H4 (cell line): ENCODE results near the gene CHST15. TPM values are rescaled to one million over a fixed set of nuclear protein-coding genes. Genes with fewer than 3 reads are reported as not detected.
A peak's percentile ranks its signal among the peaks of the same experiment; 100 is the strongest.

Experiments used
- DNase-seq: peaks from one replicate; pipeline ENCODE4 v3.0.0-alpha.2; 2015; ENCODE audit warnings: low spot score
- total RNA-seq: library from RNA; depleted of rRNA; stranded (reverse); fragments of >200 nt; shearing (Covaris generic); gene quantifications from 2 replicates; pipeline ENCODE4 v1.2.3, GENCODE V29; 2014

The CHST15 gene
- total RNA-seq, 1 experiment from 2014 or later, result 4.0 TPM

DNA sequence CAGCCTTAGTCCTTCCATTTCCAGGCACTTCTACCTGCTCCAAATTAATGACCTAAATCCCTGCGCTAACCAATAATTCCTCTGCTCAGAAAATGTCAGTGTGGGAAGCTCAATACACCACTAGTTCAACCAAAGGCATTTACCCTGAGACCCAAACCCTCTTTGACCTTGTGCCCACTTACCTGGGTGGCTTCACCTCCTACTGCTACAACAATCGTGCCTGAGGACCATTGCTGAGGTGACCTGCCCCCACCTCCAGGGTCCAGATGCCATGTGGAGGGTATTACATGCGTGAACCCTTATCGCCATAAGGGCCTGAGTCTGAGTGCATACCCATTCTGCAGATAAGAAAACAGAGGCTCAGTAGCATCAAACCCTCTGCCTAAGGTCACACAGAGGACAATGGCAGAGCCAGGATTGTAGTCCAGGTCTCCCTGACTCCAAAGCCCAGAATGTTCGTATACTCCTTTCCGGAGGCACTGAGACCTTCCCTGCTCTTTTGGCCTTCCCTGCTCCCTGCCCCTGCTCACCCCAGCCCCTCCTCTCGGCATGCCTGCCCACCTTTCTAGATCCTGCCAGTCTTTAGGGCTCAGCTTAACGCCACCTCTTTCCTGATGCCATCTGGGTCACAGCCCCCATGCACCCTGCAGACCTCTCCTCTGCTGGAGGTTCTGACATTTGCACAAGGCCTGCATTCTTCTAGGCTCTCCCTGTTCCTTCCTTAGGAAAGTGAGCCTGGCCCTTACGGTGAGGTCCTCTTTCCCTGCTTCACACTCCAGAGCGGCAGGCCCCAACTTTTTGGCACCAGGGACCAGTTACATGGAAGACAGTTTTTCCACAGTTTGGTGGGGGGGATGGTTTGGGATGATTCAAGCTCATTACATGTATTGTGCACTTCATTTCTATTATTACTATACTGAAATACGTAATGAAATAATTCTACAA, 94.9 kb downstream of the CHST15 start:
- no peak for DNase-seq

DNA sequence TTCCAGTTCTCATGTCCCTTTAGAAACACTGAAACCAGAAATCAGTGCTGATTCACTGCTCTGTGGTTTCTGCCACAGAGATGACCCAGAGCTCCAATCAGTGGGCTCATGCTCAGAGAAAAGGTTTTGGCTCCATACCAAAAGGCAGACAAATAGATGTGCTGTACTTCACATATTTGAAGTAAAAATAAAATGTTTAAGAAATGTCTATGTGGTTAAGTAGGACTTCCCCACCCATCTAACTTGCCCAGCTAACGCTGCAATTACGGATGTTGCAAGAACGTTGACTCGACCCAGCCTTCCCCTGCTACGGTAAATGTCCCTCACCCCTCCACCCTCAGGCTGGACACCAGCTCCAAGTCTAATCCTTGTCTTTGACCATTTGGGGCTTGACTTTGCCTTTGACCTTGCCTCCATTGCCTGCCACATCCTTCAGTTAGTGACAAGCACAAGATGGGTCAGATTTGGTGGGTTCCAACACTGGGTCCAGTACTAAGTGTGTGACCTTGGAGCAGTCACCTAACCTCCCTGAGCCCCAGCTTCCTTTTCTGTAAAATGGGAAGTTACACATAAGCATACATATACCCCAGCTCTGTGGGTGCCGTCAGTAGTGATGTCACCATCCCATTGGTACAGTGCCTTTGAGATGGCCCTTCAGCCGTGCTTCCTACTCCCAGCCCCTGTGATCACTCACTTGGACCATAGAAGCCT, 95.8 kb downstream of the CHST15 start:
- DNase-seq, result peak; percentile 96

DNA sequence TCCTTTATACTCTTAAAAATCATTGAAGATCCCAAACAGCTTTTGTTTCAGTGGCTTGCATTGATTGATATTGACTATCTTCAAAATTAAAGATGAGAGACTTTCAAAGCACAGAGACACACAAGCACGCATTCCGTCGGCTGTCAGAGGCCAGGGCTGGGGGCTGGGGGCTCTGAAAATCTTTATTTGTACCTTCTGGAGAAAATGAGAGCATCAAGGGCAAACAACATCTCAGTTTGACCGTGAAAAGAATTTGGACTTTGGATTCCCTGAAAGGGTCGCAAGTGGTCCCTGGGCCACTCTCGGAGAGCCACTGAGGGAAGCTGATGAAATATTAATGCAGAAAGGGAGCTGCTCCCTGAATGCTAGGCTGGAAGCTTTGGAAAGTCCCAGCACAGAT, 96.4 kb downstream of the CHST15 start:
- DNase-seq, result no peak

DNA sequence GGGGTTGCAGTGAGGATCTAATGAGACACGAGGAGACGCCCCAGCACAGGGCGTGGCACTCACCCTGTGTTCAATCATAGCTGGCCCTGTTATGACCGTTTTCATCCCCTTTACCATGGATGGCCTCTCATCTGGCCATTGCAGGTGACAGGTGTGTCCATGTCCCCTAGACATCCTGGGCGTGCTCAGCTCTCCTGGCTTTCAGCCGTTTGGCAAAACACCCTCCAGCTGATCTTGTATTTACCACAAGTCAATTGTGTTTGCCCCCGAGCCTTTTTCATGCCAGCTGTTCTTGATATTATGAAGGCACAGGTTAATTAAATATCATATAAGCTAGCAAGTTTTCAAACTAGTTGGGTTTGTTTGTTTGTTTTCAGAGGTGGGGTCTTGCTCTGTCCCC, 97.1 kb downstream of the CHST15 start:
- no peak for DNase-seq

DNA sequence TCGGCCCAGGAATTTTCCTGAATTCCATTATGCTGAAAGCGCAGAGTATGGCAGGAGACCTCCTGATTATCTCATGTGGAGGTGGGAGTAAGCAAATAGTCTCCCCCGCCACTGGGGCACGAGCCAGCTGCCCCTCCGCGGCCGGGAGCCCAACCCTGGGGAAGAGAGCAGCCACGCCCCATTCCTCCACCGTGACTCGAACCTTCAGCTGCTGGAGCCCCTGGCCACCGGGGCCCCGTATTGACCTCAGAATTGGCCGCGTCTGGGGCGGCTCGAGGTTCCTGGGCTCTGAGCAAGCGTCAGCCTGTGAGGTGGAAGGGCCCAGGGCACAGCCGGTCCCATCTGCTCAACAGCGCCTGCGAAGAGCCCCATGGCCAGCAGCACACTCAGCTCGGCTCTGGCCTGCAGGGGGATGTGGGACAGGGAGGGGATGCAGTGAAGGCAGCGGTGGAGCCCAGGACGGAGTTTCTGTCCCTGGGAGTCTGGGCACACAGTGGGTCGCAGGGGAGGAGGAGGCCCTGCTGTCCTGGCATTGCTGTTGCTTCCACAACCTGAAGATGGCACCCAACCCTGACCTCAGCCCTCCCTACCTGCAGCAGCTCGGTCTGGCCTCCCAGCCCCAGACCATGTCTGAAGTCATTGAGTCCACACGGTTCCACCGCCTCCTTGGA, 97.8 kb downstream of the CHST15 start:
- peak; percentile 79 for DNase-seq

DNA sequence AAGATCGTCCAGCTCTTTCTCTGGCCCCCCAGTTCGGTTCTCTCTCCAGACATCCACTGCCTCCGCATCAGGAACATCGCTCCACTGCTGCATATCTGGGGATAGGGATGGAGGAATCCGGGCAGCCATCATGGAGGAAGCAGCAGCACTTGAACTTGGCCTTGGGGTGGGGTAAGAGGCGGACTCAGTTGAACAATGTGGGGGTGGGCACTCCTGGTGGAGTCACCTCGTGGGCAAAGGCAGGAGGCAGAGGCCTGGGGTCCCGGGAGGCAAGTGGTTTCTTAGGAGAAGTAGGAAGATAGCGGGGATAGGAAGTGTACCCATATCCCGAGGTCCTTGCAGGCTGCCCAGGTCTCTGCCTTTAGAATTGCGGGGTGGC, 98.3 kb downstream of the CHST15 start:
- peak; percentile 31 for DNase-seq

DNA sequence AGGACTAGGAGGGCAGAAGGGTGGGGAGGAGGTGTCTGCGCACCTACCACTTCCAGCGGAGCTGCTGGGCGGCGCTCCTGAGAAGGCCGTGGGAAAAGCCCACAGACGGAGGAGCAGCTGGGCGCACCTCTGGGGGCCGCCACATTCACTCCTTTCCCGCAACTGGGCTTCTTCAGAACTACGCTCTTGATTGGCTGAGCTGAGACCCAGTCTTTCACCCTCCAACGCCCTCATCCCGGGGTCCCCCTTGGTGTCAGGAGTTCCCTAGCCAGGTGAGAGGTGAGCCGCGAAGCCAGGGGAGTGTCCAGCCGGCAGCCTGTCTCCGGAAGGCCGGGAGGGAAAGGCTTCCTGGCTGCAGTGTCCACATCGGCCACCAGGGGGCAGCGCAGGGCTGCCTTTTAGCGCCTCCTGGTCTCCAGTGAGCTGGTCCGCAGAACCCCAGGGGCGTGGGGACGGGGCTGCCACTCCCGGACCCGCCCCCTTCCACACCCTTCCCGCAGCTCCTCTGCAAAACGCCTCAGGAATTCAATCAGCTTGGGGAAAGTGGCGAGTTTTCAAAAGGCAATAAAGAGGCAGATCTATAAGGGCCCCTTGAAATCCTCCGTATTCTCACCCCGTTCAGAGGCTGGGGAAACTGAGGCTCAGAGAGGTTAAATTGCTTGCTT, 98.8 kb downstream of the CHST15 start:
- DNase-seq, result peak; percentile 81

DNA sequence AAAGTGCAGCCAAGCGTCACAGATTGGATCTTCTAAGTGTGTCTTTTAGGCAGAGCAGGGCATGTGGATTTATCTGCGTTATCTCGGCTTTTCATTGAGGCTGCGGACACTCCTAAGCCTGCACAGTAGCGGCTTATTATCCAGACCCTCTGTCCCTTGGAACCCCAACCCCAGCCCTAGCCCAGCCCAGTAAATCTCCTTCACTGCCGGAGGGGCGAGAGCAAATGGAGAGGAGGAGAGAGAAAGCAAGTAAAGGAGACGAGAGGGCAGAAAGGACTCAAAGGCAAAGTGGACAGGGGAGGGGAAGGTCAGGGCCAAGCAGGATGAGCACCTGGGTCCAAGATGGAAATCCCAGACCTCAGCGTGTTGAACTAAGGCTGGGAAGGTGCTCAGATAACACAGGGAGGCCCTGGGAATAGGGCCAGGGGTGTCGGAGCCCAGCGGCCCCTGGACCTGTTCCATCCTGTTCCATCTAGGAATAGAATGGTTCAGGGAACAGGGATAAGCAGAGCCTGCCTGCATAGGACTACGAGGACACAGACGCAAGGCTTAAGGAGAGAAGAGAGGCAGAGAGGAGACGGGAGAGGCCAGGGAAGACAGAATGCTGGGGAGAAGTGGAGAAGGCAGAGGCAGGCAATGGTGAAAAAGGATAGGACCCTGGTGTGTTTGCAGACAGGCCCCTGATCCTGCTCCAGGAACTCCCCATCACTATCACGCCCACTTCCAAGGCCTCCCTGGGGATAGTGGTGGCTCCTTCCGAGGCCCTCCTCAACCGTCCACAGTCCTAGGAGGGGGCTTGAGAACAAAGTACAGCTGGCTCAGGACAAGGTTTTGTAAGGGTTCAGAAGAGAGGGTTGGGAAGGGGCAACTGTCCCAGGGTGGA, 99.6 kb downstream of the CHST15 start:
- DNase-seq, result no peak

DNA sequence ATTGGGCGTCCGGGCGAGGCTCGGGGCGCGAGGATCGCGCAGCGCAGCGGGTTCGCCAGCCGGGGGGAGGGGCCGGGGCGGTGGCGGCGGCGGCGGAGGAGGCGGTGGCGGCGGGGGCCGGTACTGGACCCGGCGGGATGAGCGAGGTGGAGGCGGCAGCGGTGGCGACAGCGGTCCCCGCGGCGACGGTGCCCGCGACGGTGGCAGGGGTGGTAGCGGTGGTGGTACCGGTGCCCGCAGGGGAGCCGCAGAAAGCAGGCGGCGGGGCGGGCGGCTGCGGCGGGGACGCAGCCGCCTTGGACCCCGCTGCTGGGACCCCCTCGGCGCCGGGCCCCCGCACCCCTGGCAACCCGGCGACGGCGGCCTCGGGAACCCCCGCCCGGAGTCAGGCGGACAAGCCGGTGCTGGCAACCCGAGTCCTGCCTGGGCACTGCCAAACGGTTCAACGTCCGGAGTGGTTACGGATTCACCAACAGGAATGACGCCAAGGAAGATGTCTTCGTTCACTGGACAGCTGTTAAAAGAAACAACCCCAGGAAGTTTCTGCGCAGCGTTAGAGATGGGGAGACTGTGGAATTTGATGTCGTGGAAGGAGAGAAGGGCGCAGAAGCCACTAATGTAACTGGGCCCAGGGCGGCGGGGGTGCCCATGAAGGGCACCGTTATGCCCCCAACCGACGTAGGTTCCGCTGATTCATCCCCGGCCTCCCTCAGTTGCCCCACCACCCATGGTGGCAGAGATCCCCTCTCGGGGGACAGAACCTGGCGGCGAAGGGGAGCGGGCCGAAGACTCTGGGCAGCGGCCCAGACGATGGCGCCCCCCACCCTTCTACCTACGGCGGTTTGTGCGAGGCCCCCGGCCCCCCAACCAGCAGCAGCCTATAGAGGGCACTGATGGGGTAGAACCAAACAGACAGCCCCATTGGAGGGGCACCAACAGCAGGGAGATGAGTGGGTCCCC, 101.5 kb downstream of the CHST15 start:
- no peak for DNase-seq

DNA sequence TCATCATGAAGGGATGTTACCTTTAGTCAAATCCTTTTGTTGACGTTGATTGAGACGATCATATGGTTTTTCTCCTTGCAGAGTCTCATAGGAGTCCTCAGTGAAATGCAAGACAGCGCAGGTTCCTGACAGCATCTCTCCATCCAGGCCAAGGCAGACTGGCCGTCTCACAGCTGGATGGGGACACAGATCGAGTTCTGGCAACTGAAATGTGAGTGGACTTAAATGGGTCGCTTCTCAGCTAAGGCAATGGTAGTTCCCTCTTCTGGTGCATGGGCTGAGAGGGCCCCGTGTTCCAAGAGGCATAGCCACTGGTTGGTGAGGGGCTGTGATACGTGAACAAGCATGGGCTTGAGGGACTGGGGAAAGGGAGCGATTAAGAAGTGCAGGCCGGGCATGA, 102.5 kb downstream of the CHST15 start:
- no peak for DNase-seq

DNA sequence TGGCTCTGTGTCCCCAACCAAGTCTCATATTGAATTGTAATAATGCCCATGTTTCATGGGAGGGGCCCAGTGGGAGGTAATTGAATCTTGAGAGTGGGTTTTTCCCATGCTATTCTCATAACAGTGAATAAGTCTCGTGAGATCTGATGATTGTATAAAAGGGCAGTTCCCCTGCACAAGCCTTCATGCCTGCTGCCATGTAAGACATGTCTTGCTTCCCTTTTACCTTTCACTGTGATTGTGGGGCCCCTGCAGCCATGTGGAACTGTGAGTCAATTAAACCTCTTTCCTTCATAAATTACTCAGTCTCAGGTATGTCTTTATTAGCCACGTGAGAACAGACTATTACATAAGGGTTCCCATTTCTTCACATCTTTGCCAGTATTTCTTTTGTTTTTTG, 104.7 kb downstream of the CHST15 start:
- DNase-seq, result no peak

DNA sequence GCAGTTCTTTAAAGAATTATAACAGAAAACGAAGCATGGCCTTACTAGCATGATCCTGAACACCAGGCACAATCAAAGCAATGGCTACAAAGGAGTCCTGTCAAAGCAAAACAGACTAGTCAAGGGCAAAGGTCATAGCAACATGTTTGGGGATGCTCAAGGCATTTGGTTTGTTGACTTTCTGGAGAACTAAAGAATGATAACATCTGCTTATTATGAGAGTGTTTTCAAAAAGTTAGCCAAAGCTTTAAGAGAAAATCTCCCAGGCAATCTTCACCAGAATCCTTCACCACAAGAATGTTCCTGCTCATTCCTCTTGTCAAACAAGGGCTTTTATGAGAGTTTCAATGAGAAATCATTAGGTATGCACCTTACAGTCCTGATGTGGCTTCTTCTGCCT, 106.7 kb downstream of the CHST15 start:
- no peak for DNase-seq

DNA sequence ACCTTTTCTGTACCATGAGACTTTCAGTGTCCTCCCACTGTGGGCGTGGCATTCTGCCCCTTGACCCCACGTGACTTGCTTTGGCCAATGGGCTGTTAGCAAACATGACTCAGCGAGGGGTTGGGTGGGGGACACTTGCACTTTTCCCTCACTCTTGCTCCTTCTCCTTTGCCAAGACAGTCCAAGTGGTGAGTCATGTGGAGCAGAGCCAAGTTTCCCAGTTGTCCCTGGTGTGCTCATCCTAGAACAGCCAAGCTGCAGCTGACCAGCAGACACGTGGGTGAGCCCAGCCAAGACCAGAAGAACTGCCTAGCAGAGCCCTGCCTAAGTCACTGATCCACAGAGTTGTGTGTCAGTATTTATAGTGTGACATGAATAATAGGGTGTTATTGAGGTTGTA, 119.0 kb downstream of the CHST15 start:
- peak; percentile 76 for DNase-seq

DNA sequence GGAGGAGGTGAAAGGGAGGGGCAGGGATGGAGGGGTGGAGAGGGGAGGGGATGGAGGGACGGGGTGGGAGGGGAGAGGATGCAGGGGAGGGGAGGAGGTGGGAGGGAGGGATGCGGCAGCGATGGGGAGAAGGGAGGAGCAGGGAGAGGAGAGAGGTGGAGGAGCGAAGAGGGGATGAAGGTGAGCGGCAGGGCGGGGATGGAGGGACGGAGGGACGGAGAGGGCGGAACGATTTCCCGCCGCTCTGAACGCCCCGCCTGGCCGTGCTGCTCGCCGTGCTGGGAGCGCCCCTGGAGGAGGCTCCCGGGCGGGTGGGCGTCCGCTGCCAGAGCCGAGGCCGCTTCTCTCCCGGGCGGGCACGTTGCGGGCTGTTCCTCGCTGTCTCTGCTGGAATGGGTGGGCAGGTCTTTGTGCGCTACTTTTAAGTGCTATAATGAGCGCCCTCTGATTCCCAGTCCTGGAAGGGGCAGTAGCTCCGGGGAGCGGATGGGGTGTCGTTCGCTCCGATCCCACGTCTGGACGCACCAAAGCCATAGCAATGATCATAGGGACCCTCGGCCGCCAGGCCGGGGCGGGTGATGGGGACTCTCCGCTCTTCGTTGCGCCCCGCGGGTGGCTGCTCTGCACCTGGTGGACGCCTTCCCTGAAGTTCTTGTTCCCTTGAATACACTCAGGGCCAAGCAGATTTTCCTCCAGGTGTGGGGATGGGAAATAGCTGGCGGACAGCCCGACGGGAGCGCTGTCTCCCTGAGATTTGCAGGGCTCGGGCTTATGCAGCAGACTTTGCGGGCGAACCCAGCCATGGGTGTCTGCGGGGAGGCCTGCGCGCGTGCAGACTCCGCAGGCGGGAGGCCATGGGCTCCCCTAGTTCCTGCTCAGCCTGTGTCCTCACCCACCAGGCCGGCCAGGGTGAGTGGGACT, 120.7 kb downstream of the CHST15 start:
- DNase-seq, result no peak

DNA sequence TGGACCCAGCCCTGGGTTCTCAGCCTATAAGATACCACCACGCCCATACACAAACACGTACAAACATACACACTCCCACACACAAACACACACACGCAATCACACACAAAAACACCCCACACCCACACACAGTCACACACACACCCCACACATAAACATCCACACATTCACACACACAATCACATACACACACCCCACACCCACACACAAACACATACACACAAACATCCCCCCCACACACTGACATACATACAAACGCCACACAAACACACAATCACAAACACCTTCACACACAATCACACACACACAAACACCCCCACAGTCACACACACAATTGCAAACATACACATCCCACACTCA, 122.5 kb downstream of the CHST15 start:
- no peak for DNase-seq

DNA sequence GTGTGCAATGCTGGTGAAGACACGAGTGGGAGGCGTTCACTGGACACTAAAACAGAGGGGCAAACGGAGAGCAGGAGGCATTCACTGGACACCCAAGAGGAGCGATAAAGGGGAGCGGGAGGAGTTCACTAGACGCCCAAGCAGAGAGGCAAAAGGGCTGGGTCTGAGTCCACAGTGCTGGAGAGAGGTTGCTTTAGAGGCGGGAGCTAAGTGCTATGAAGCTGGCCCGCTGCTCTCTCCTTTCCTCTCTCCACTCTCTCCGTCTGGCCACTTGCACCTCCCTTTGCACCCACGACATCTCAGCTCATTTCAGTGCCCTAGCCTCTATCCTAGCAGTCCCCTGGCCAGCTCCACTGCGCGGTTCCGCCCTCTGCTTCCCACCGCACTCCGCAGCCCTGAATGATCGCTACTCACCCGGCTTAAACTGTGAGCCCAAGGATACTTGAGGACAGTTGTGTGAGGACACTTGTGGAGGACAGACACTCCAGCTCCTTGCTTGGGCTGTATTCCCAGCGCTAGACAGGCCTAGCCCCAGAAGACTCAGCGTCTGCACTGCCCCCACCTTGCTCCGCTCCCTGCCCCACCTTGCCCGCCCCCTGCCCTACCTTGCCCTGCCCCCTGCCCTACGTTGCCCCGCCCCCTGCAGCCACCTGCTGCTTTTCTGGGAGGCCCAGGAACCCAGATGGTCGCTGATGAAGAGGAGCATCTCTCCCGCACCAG, 123.0 kb downstream of the CHST15 start:
- DNase-seq, result no peak

DNA sequence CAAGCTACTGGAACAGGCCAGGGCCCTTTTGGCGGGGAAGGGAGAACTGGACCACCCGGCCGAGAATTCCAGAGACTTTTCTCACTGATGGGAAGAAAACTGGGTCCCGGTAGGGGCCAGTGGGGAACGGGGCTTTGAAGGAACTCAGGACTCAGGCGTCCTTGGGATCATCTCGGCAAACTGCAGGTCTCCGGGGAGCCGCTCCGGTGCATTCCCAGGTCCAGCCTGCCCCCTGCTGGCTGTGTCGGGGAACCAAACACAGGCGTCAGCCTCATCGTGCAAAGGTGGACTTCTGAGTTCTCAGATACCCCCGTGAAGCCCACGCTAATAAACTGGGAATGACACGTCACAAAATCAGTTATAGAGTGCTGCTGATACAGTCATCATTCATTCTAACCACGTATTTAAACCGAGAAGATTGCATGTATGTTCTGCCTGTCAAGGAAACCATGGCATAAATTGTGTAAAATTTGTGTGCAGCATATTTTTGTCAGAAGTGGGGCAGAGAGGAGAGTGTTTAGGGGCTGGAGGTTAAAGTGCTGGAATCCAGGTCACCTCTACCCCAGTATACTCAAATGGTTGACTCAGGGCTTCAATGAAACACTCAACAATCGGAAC, 125.7 kb downstream of the CHST15 start:
- DNase-seq, result peak; percentile 34

DNA sequence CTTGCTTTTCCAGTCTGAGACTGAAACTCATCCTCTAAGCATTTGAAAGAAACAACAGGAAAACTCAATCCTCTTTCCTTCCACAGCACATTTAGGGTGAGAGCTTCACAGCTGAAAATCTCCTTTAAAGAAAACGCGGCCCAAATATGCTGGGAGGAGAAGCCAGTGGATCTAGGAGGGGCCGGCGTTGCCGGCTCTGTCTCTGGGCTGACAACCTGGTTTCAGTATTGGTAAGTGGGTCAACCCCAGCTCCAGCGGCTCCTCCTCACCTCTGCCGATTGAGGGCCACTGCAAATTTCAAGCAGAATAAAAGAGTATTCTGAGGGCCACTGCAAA, 126.5 kb downstream of the CHST15 start:
- no peak for DNase-seq
